Lower lobe of right lung (tissue), 2 donors: Measurements from ENCODE around the gene GTF3A. TPM values are rescaled to one million over a fixed set of nuclear protein-coding genes. Genes with fewer than 3 reads are reported as not detected.
"Not testable (repeated sequence)": the region's sequence is repeated elsewhere in the genome, so short reads cannot be mapped to it uniquely, and the experiment has no call there.

ENCODE experiments used
- ATAC-seq, 2 donors: fragments of 200-7000 bp; cut with Tn5 transposase; one replicate each; pipeline ENCODE4 v1.9.1; 2020 to 2022; ENCODE audit warnings: mild to moderate bottlenecking in 2 of 2, moderate library complexity in 2 of 2
- DNase-seq: peaks from one replicate; pipeline ENCODE4 v3.0.0-alpha.2; 2020
- H3K27ac ChIP-seq: fragments of 200-600 bp; one replicate; pipeline ENCODE4 v1.8.0; 2022
- H3K27me3 ChIP-seq: fragments of 200-600 bp; one replicate; pipeline ENCODE4 v1.8.0; 2022; ENCODE audit warnings: low read depth
- H3K36me3 ChIP-seq: fragments of 200-600 bp; one replicate; pipeline ENCODE4 v1.8.0; 2022; ENCODE audit warnings: mild to moderate bottlenecking
- H3K4me1 ChIP-seq: fragments of 200-600 bp; one replicate; pipeline ENCODE4 v1.8.0; 2022
- H3K4me3 ChIP-seq: fragments of 200-600 bp; one replicate; pipeline ENCODE4 v1.8.0; 2022; ENCODE audit warnings: mild to moderate bottlenecking
- H3K9me3 ChIP-seq: fragments of 200-600 bp; one replicate; pipeline ENCODE4 v1.8.0; 2022
- intact Hi-C: fragments of 100-400 bp; cut with DNase I; formaldehyde crosslinking; loops from one replicate; pipeline ENCODE4 v1.11.0; 2022
- total RNA-seq: library from RNA; stranded (reverse); fragmentation: NEBNext Ultra II Directional; extraction: Animal tissue kit (Norgen Biotek cat#: 25700); gene quantifications from one replicate; pipeline ENCODE4 v1.2.1, GENCODE V29; 2021
- TF ChIP-seq, protein P1 (sequence below): fragments of 200-600 bp; IDR thresholded peaks from one replicate; pipeline ENCODE4 v1.8.0; 2022; ENCODE audit warnings: antibody characterized with exemption, mild to moderate bottlenecking
- donor health status: DM: no; HTN: yes; CAD: no; lungs with severe emphysema.

GTF3A gene
- total RNA-seq, 1 donor from 2014 or later, result 83.0 TPM

DNA sequence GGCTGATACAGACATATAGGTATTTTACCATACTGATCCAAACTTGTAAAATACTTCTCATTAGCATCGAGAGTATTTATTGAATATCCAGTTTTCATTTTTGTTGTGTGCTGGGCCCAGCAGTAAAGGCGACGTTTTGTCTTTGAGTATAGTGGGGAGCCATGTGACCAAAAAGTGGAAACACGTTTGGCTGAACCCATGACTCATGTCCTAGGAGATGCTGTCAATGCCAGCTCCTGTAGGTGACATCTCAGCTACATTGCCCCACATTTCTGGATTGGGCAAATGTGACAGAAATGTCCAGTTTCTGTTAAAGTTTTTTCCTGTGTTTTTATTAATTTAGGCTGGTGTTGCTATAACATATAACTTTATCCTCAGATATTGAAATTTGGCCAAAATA, 26.1 kb upstream of the GTF3A start:
- no peak for DNase-seq
- H3K4me3 ChIP-seq, result no peak overlapping the region
- intact Hi-C loops, result no loop called here

DNA sequence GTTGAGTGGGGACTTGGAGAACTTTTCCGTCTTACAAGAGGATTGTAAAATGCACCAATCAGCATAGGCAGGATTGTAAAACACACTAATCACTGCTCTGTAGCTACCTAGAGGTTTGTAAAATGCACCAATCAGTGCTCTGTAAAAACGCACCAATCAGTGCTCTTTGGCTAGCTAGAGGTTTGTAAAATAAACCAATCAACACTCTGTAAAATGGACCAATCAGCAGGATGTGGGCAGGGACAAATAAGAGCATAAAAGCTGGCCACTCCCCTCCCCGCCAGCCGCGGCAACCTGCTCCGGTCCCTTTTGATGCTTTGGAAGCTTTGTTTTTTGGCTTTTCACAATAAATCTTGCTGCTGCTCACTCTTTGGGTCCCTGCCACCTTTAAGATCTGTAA, 24.0 kb upstream of the GTF3A start:
- H3K27ac ChIP-seq, ATAC-seq, H3K36me3 ChIP-seq, H3K27me3 ChIP-seq, DNase-seq, intact Hi-C loops, H3K4me3 ChIP-seq, H3K9me3 ChIP-seq: not testable (repeated sequence)
- peaks cover 15% of the 10 kb centered on the region for H3K4me1 ChIP-seq

More for the DNA sequence above, 26.1 kb upstream of the GTF3A start:
- no peaks in the 10 kb centered on the region for H3K27me3 ChIP-seq
- peaks cover 7% of the 10 kb centered on the region for H3K4me1 ChIP-seq
- ATAC-seq, result no peak
- TF ChIP-seq, protein P1, sequence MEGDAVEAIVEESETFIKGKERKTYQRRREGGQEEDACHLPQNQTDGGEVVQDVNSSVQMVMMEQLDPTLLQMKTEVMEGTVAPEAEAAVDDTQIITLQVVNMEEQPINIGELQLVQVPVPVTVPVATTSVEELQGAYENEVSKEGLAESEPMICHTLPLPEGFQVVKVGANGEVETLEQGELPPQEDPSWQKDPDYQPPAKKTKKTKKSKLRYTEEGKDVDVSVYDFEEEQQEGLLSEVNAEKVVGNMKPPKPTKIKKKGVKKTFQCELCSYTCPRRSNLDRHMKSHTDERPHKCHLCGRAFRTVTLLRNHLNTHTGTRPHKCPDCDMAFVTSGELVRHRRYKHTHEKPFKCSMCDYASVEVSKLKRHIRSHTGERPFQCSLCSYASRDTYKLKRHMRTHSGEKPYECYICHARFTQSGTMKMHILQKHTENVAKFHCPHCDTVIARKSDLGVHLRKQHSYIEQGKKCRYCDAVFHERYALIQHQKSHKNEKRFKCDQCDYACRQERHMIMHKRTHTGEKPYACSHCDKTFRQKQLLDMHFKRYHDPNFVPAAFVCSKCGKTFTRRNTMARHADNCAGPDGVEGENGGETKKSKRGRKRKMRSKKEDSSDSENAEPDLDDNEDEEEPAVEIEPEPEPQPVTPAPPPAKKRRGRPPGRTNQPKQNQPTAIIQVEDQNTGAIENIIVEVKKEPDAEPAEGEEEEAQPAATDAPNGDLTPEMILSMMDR, result no peak
- H3K36me3 ChIP-seq, result no peaks in the 10 kb centered on the region
- H3K9me3 ChIP-seq, result no peaks in the 10 kb centered on the region
- no peak overlapping the region for H3K27ac ChIP-seq

DNA sequence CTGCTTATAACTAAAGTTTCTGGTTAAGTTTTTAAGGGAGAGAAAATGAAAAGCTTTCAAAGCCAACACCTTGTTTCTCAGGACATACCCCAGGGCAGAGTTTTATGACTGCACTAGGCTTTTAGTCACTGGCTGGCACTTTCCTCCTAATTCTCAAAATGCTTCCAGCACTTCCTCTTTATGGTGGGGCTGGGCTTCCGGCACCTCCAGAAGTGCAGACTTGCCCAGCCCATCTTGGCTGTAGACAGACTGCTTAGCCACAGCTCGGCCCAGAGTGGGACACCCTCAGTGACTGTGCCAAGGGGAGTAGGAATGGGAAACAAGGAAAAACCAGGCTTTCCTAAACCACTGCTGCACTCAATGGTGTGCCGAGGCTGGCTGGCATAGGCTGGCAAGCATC, 23.2 kb upstream of the GTF3A start:
- intact Hi-C loops, result no loop called here
- ATAC-seq (peak; percentile 35 to 72), DNase-seq (peak; percentile 59)
- Histone ChIP-seq H3K4me3 (no peak overlapping the region), H3K36me3 (no peaks in the 10 kb centered on the region), H3K27ac (no peak overlapping the region), H3K9me3 (no peaks in the 10 kb centered on the region), H3K27me3 (no peaks in the 10 kb centered on the region), H3K4me1 (peaks cover 15% of the 10 kb centered on the region)
- TF ChIP-seq, protein P1, result no peak

DNA sequence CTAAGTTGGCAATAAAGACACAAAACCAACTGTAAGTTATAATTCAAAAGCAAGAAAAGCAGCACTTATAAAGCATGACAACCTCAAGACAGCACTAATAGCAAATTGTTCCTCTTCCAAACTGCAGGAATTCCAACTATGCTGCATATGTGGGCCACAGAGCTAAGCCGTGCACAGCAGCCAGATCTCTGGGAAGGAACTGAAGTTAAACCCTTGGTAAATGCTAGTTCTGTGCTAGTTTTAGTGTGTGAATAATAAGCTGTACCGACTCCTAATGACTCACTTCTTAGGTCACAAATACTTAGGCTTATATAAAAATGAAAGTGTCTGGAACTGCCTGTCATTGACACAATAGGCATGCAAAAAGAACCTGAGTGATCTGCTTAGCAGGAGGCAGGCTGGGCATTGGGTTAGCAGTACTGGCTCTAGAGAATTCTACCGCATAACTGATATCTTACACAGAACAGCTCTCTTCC, 21.2 kb upstream of the GTF3A start:
- ATAC-seq, result peak; percentile 52 to 72
- peaks cover 15% of the 10 kb centered on the region for H3K4me1 ChIP-seq
- intact Hi-C loops, result no loop called here
- peaks cover 3% of the 10 kb centered on the region for H3K27me3 ChIP-seq
- TF ChIP-seq, protein P1, result no peak
- peak overlapping the region; percentile 74 for H3K27ac ChIP-seq
- no peaks in the 10 kb centered on the region for H3K9me3 ChIP-seq
- DNase-seq, result no peak
- no peak overlapping the region for H3K4me3 ChIP-seq
- H3K36me3 ChIP-seq, result no peaks in the 10 kb centered on the region

DNA sequence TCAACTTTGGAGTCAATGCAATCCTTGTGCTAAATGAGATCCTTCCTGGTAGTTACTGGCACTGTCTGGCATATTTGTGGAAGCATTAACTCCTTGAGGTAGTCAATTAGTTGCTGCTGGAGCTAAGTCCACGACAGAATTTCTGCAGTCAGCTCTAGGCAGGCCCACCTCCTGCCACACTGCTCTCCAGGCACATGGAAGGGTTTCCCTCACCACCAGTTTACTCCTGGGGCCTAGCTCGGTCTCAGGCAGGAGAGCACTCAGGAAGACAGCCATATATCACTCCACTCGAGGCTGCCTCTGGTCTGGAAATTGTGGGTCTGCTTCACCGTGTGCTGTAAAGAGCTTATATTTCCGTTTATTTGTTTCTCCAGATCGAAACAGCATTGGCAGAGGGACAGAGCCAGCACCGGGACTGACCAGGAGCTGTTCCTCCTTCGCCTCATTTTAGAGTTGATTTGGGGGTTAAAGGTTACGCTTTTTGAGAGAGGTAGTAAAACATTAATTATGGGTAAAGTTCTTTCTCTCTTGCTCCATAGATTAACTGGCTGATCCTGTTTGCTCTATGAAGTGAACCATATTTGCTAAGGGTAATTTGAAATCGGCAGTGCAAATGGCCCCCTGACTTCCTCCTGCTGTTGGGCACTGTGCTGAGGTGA, 20.6 kb upstream of the GTF3A start:
- ATAC-seq (peak in 1 of 2 donors; percentile 11), DNase-seq (no peak)
- TF ChIP-seq, protein P1, result no peak
- H3K36me3 ChIP-seq, result no peaks in the 10 kb centered on the region
- H3K27me3 ChIP-seq, result peaks cover 4% of the 10 kb centered on the region
- H3K27ac ChIP-seq, result peak overlapping the region; percentile 74
- peaks cover 15% of the 10 kb centered on the region for H3K4me1 ChIP-seq
- H3K9me3 ChIP-seq, result no peaks in the 10 kb centered on the region
- H3K4me3 ChIP-seq, result no peak overlapping the region
- intact Hi-C loops, result no loop called here

DNA sequence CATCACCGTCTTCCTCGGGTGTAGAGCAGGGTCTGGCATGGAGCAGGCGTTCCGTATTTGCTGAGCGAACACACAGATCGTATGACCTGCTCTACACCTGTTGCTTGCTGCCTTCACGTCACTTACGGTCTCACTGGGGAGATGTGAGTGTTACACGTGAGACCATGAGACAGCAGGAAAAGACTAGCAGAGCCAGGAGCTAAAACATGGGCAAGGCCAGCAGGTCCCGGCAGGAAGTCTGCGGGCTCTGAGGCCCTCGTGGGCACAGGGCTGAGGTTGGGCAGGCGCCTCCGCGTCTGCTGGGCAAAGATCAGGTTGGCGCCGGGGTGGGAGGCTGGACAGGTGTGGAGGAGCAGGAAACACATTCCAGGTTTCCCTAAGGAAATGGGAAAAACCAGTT, 19.7 kb upstream of the GTF3A start:
- Histone ChIP-seq H3K36me3 (no peaks in the 10 kb centered on the region), H3K27me3 (peaks cover 4% of the 10 kb centered on the region), H3K27ac (no peak overlapping the region), H3K4me3 (no peak overlapping the region), H3K9me3 (no peaks in the 10 kb centered on the region), H3K4me1 (peaks cover 15% of the 10 kb centered on the region)
- DNase-seq (no peak), ATAC-seq (no peak)
- intact Hi-C loops, result no loop called here
- TF ChIP-seq, protein P1, result no peak
